Activated CD8-positive, alpha-beta memory T cell treated with anti-CD3 and anti-CD28 coated beads, Interleukin-2, amount 10 ng/mL, durations not matched to agents 7 days and 5 days (primary cell): ENCODE data around the gene ODAD2. TPM values are rescaled to one million over a fixed set of nuclear protein-coding genes. Genes with fewer than 3 reads are reported as not detected.

Source experiments
- ATAC-seq: fragments of 150-1000 bp; cut with Tn5 transposase; one replicate; pipeline ENCODE4 v1.10.0; 2021; ENCODE audit warnings: moderate library complexity
- CTCF ChIA-PET: fragments of 350-600 bp; sonication (Branson Sonifier 250); formaldehyde crosslinking; loops from one replicate; lab custom pipeline; 2021; ENCODE audit warnings: antibody characterized with exemption; lab: Charles Lee
- DNase-seq: peaks from one replicate; pipeline ENCODE4 v3.0.0-alpha.2; 2020
- H3K27ac Mint-ChIP-seq: one replicate; pipeline ENCODE4 v1.8.0; 2021; ENCODE audit warnings: mild to moderate bottlenecking, mixed read lengths
- H3K27me3 Mint-ChIP-seq: one replicate; pipeline ENCODE4 v1.8.0; 2021; ENCODE audit warnings: mixed read lengths
- H3K36me3 Mint-ChIP-seq: one replicate; pipeline ENCODE4 v1.8.0; 2021; ENCODE audit warnings: mild to moderate bottlenecking, mixed read lengths
- H3K4me1 Mint-ChIP-seq: one replicate; pipeline ENCODE4 v1.8.0; 2021; ENCODE audit warnings: mixed read lengths
- H3K4me3 Mint-ChIP-seq: one replicate; pipeline ENCODE4 v1.8.0; 2021; ENCODE audit warnings: mild to moderate bottlenecking, moderate library complexity, mixed read lengths
- H3K9me3 Mint-ChIP-seq: one replicate; pipeline ENCODE4 v1.8.0; 2022; ENCODE audit warnings: low read depth, mixed read lengths
- total RNA-seq, 2 experiments: library from RNA; stranded (reverse); gene quantifications; one replicate each; pipeline ENCODE4 v1.2.3, GENCODE V29; 2021

Gene ODAD2
- total RNA-seq, 2 experiments from 2014 or later: not detected

- Mint-ChIP-seq H3K4me3 (no peak overlapping the region), H3K27ac (no peak overlapping the region), H3K9me3 (no peaks in the 10 kb centered on the region), H3K36me3 (no peaks in the 10 kb centered on the region), H3K4me1 (no peaks in the 10 kb centered on the region), H3K27me3 (no peaks in the 10 kb centered on the region)
- CTCF ChIA-PET: no interaction called here
- DNase-seq: no peak
- ATAC-seq: no peak
Observed at GRCh38 chr10:27857616-27858015, 141.3 kb downstream of the ODAD2 start.

GRCh38 chr10:27844223-27844622, 154.7 kb downstream of the ODAD2 start:
- no peak for ATAC-seq
- DNase-seq: no peak
- no peak overlapping the region for H3K27ac Mint-ChIP-seq
- no peaks in the 10 kb centered on the region for H3K27me3 Mint-ChIP-seq
- CTCF ChIA-PET: no interaction called here
- no peaks in the 10 kb centered on the region for H3K4me1 Mint-ChIP-seq
- H3K9me3 Mint-ChIP-seq: no peaks in the 10 kb centered on the region
- no peak overlapping the region for H3K4me3 Mint-ChIP-seq
- H3K36me3 Mint-ChIP-seq: no peaks in the 10 kb centered on the region

- no peaks in the 10 kb centered on the region for H3K36me3 Mint-ChIP-seq
- H3K4me1 Mint-ChIP-seq: no peaks in the 10 kb centered on the region
- DNase-seq (no peak), ATAC-seq (no peak)
- CTCF ChIA-PET: no interaction called here
- no peaks in the 10 kb centered on the region for H3K9me3 Mint-ChIP-seq
- no peak overlapping the region for H3K4me3 Mint-ChIP-seq
- no peak overlapping the region for H3K27ac Mint-ChIP-seq
- H3K27me3 Mint-ChIP-seq: peaks cover 2% of the 10 kb centered on the region
Observed at GRCh38 chr10:27838901-27839300, 160.0 kb downstream of the ODAD2 start.

GRCh38 chr10:27838361-27838760, 160.5 kb downstream of the ODAD2 start:
- H3K4me3 Mint-ChIP-seq: no peak overlapping the region
- ATAC-seq: no peak
- H3K27me3 Mint-ChIP-seq: peaks cover 2% of the 10 kb centered on the region
- no peak for DNase-seq
- H3K36me3 Mint-ChIP-seq: no peaks in the 10 kb centered on the region
- no peak overlapping the region for H3K27ac Mint-ChIP-seq
- CTCF ChIA-PET: no interaction called here
- no peaks in the 10 kb centered on the region for H3K9me3 Mint-ChIP-seq
- no peaks in the 10 kb centered on the region for H3K4me1 Mint-ChIP-seq

GRCh38 chr10:27834476-27834875, 164.4 kb downstream of the ODAD2 start:
- CTCF ChIA-PET: no interaction called here
- Mint-ChIP-seq H3K4me3 (no peak overlapping the region), H3K27ac (no peak overlapping the region), H3K27me3 (peaks cover 16% of the 10 kb centered on the region), H3K9me3 (no peaks in the 10 kb centered on the region), H3K4me1 (no peaks in the 10 kb centered on the region), H3K36me3 (no peaks in the 10 kb centered on the region)
- DNase-seq: no peak
- ATAC-seq: no peak

GRCh38 chr10:27833792-27834191, 165.1 kb downstream of the ODAD2 start:
- H3K4me3 Mint-ChIP-seq: no peak overlapping the region
- no peak for ATAC-seq
- no peak for DNase-seq
- CTCF ChIA-PET: no interaction called here
- H3K36me3 Mint-ChIP-seq: no peaks in the 10 kb centered on the region
- H3K4me1 Mint-ChIP-seq: no peaks in the 10 kb centered on the region
- H3K27me3 Mint-ChIP-seq: peaks cover 18% of the 10 kb centered on the region
- no peak overlapping the region for H3K27ac Mint-ChIP-seq
- H3K9me3 Mint-ChIP-seq: no peaks in the 10 kb centered on the region

- peaks cover 15% of the 10 kb centered on the region for H3K27me3 Mint-ChIP-seq
- DNase-seq (no peak), ATAC-seq (no peak)
- no peaks in the 10 kb centered on the region for H3K36me3 Mint-ChIP-seq
- no peaks in the 10 kb centered on the region for H3K9me3 Mint-ChIP-seq
- no peaks in the 10 kb centered on the region for H3K4me1 Mint-ChIP-seq
- no peak overlapping the region for H3K4me3 Mint-ChIP-seq
- H3K27ac Mint-ChIP-seq: no peak overlapping the region
- CTCF ChIA-PET: no interaction called here
Observed at GRCh38 chr10:27832826-27833225, 166.1 kb downstream of the ODAD2 start.

GRCh38 chr10:27826369-27826768, 172.5 kb downstream of the ODAD2 start:
- no peak overlapping the region for H3K4me3 Mint-ChIP-seq
- H3K9me3 Mint-ChIP-seq: no peaks in the 10 kb centered on the region
- H3K27me3 Mint-ChIP-seq: peaks cover 11% of the 10 kb centered on the region
- ATAC-seq: no peak
- no peak for DNase-seq
- H3K27ac Mint-ChIP-seq: no peak overlapping the region
- CTCF ChIA-PET: no interaction called here
- no peaks in the 10 kb centered on the region for H3K4me1 Mint-ChIP-seq
- no peaks in the 10 kb centered on the region for H3K36me3 Mint-ChIP-seq

GRCh38 chr10:27822301-27822700, 176.6 kb downstream of the ODAD2 start:
- no peak overlapping the region for H3K4me3 Mint-ChIP-seq
- ATAC-seq: no peak
- H3K9me3 Mint-ChIP-seq: no peaks in the 10 kb centered on the region
- DNase-seq: no peak
- no peaks in the 10 kb centered on the region for H3K36me3 Mint-ChIP-seq
- H3K27me3 Mint-ChIP-seq: no peaks in the 10 kb centered on the region
- no peaks in the 10 kb centered on the region for H3K4me1 Mint-ChIP-seq
- H3K27ac Mint-ChIP-seq: no peak overlapping the region
- CTCF ChIA-PET: no interaction called here

GRCh38 chr10:27820637-27821036, 178.2 kb downstream of the ODAD2 start:
- DNase-seq (no peak), ATAC-seq (no peak)
- no peaks in the 10 kb centered on the region for H3K27me3 Mint-ChIP-seq
- H3K27ac Mint-ChIP-seq: no peak overlapping the region
- no peak overlapping the region for H3K4me3 Mint-ChIP-seq
- CTCF ChIA-PET: no interaction called here
- no peaks in the 10 kb centered on the region for H3K36me3 Mint-ChIP-seq
- H3K9me3 Mint-ChIP-seq: no peaks in the 10 kb centered on the region
- no peaks in the 10 kb centered on the region for H3K4me1 Mint-ChIP-seq

GRCh38 chr10:27819781-27820531, 178.9 kb downstream of the ODAD2 start:
- no peak overlapping the region for H3K27ac Mint-ChIP-seq
- H3K27me3 Mint-ChIP-seq: no peaks in the 10 kb centered on the region
- H3K4me3 Mint-ChIP-seq: no peak overlapping the region
- no peak for DNase-seq
- H3K36me3 Mint-ChIP-seq: no peaks in the 10 kb centered on the region
- CTCF ChIA-PET: no interaction called here
- ATAC-seq: no peak
- no peaks in the 10 kb centered on the region for H3K9me3 Mint-ChIP-seq
- no peaks in the 10 kb centered on the region for H3K4me1 Mint-ChIP-seq

GRCh38 chr10:27816320-27816719, 182.6 kb downstream of the ODAD2 start:
- Mint-ChIP-seq H3K4me1 (no peaks in the 10 kb centered on the region), H3K27me3 (no peaks in the 10 kb centered on the region), H3K27ac (no peak overlapping the region), H3K4me3 (no peak overlapping the region), H3K9me3 (no peaks in the 10 kb centered on the region), H3K36me3 (no peaks in the 10 kb centered on the region)
- CTCF ChIA-PET: no interaction called here
- ATAC-seq (no peak), DNase-seq (no peak)

GRCh38 chr10:27815846-27816245, 183.0 kb downstream of the ODAD2 start:
- ATAC-seq (no peak), DNase-seq (no peak)
- H3K4me1 Mint-ChIP-seq: no peaks in the 10 kb centered on the region
- peaks cover under 1% of the 10 kb centered on the region for H3K27me3 Mint-ChIP-seq
- CTCF ChIA-PET: no interaction called here
- no peak overlapping the region for H3K4me3 Mint-ChIP-seq
- H3K36me3 Mint-ChIP-seq: no peaks in the 10 kb centered on the region
- no peak overlapping the region for H3K27ac Mint-ChIP-seq
- H3K9me3 Mint-ChIP-seq: no peaks in the 10 kb centered on the region

GRCh38 chr10:27815261-27815660, 183.6 kb downstream of the ODAD2 start:
- CTCF ChIA-PET: no interaction called here
- no peak for DNase-seq
- Mint-ChIP-seq H3K4me1 (no peaks in the 10 kb centered on the region), H3K27ac (no peak overlapping the region), H3K4me3 (no peak overlapping the region), H3K27me3 (peaks cover 2% of the 10 kb centered on the region), H3K36me3 (no peaks in the 10 kb centered on the region), H3K9me3 (no peaks in the 10 kb centered on the region)
- ATAC-seq: no peak
